ENCODE results near the gene KRTAP10-11. TPM values are rescaled to one million over a fixed set of nuclear protein-coding genes. Genes with fewer than 3 reads are reported as not detected.
"Not testable (repeated sequence)": the region's sequence is repeated elsewhere in the genome, so short reads cannot be mapped to it uniquely, and the experiment has no call there.

The KRTAP10-11 gene
- total and polyA plus RNA-seq, 2 donors (not counting 1 experiment from before 2014, with no cell fraction given), result not detected

GRCh38 chr21:44626673-44627143 is 19.5 kb upstream of the KRTAP10-11 start, which contains the start of gene KRTAP10-9:
KRTAP10-9 (plus strand) TSS chr21:44627093; CDS start chr21:44627172, 79 bp downstream.
- Histone ChIP-seq H3K4me2 (ENCODE audit: extremely low read depth, insufficient read depth, low read length) (no peak within 1 kb of the TSS), H3K9me3 (ENCODE audit: control insufficient read depth, insufficient read depth, low read depth, low read length) (no peaks in the 10 kb centered on the region), H3K27ac (ENCODE audit: insufficient read depth, low read length) (no peak within 1 kb of the TSS), H4K20me1 (ENCODE audit: control insufficient read depth, extremely low read depth, insufficient read depth, low read length) (no peaks in the 10 kb centered on the region), H3K4me3 (replicated peaks in 1 of 4; ENCODE audit: control extremely low read depth in 1 of 4, insufficient read depth in 1 of 4, low read depth in 3 of 4, low read length in 4 of 4) (no peak within 1 kb of the TSS), H3K79me2 (ENCODE audit: control insufficient read depth, insufficient read depth, low read length) (no peaks in the 10 kb centered on the region), H3K27me3 (ENCODE audit: control insufficient read depth, insufficient read depth, low read length) (no peaks in the 10 kb centered on the region), H3K36me3 (ENCODE audit: control insufficient read depth, insufficient read depth, low read length) (no peaks in the 10 kb centered on the region), H2AFZ (ENCODE audit: low read length) (no peak within 1 kb of the TSS), H3K9ac (ENCODE audit: insufficient read depth, low read length) (no peak within 1 kb of the TSS), H3K4me1 (ENCODE audit: control insufficient read depth, extremely low read depth, insufficient read depth, low read length) (no peaks in the 10 kb centered on the region)
- no peak for TF ChIP-seq EZH2 (IDR thresholded peaks at IDR 0.05; ENCODE audit: low read length, missing control alignments)
- TF ChIP-seq, protein P1, sequence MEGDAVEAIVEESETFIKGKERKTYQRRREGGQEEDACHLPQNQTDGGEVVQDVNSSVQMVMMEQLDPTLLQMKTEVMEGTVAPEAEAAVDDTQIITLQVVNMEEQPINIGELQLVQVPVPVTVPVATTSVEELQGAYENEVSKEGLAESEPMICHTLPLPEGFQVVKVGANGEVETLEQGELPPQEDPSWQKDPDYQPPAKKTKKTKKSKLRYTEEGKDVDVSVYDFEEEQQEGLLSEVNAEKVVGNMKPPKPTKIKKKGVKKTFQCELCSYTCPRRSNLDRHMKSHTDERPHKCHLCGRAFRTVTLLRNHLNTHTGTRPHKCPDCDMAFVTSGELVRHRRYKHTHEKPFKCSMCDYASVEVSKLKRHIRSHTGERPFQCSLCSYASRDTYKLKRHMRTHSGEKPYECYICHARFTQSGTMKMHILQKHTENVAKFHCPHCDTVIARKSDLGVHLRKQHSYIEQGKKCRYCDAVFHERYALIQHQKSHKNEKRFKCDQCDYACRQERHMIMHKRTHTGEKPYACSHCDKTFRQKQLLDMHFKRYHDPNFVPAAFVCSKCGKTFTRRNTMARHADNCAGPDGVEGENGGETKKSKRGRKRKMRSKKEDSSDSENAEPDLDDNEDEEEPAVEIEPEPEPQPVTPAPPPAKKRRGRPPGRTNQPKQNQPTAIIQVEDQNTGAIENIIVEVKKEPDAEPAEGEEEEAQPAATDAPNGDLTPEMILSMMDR (conservative IDR thresholded peaks at IDR 0.05 in 1 of 2, IDR thresholded peaks at IDR 0.05 in 1 of 2; ENCODE audit: low read depth in 1 of 2, low read length in 2 of 2), result no peak
- no peak for DNase-seq (ENCODE audit: low read depth in 2 of 2)

DNA sequence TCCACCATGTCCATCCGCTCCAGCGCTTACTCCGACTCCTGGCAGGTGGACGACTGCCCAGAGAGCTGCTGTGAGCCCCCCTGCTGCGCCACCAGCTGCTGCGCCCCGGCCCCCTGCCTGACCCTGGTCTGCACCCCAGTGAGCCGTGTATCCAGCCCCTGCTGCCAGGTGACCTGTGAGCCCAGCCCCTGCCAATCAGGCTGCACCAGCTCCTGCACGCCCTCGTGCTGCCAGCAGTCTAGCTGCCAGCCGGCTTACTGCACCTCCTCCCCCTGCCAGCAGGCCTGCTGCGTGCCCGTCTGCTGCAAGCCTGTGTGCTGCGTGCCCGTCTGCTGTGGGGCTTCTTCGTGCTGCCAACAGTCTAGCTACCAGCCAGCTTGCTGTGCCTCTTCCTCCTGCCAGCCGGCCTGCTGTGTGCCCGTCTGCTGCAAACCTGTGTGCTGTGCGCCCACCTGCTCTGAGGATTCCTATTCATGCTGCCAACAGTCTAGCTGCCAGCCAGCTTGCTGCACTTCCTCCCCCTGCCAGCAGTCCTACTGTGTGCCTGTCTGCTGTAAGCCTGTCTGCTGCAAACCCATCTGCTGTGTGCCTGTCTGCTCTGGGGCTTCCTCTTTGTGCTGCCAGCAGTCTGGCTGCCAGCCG is 18.9 kb upstream of the KRTAP10-11 start:
- not testable (repeated sequence) for H2AFZ ChIP-seq (ENCODE audit: low read length); H3K27me3 ChIP-seq (ENCODE audit: control insufficient read depth, insufficient read depth, low read length); H3K36me3 ChIP-seq (ENCODE audit: control insufficient read depth, insufficient read depth, low read length); H4K20me1 ChIP-seq (ENCODE audit: control insufficient read depth, extremely low read depth, insufficient read depth, low read length); H3K4me2 ChIP-seq (ENCODE audit: extremely low read depth, insufficient read depth, low read length); H3K4me1 ChIP-seq (ENCODE audit: control insufficient read depth, extremely low read depth, insufficient read depth, low read length); H3K9ac ChIP-seq (ENCODE audit: insufficient read depth, low read length); H3K4me3 ChIP-seq (replicated peaks in 1 of 4; ENCODE audit: control extremely low read depth in 1 of 4, insufficient read depth in 1 of 4, low read depth in 3 of 4, low read length in 4 of 4); H3K9me3 ChIP-seq (ENCODE audit: control insufficient read depth, insufficient read depth, low read depth, low read length); H3K27ac ChIP-seq (ENCODE audit: insufficient read depth, low read length); H3K79me2 ChIP-seq (ENCODE audit: control insufficient read depth, insufficient read depth, low read length); DNase-seq (ENCODE audit: low read depth in 2 of 2)

DNA sequence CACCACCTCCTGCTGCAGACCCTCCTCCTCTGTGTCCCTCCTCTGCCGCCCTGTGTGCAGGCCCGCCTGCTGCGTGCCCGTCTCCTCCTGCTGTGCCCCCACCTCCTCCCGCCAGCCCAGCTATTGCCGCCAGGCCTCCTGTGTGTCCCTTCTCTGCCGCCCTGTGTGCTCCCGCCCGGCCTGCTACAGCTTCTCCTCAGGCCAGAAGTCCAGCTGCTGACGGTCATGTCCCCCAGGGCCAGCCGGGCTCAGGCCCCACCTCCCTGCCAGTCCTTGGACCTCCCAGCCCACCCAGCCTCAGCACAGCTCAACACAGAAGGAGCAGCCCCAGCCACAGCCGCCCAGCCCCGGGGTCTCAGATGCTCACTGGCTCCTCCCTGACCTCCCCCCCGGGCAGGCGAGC is 18.4 kb upstream of the KRTAP10-11 start:
- not testable (repeated sequence) for H2AFZ ChIP-seq (ENCODE audit: low read length); H3K27ac ChIP-seq (ENCODE audit: insufficient read depth, low read length); H3K4me2 ChIP-seq (ENCODE audit: extremely low read depth, insufficient read depth, low read length); H3K4me1 ChIP-seq (ENCODE audit: control insufficient read depth, extremely low read depth, insufficient read depth, low read length); DNase-seq (ENCODE audit: low read depth in 2 of 2); H3K9me3 ChIP-seq (ENCODE audit: control insufficient read depth, insufficient read depth, low read depth, low read length); H3K36me3 ChIP-seq (ENCODE audit: control insufficient read depth, insufficient read depth, low read length); H3K27me3 ChIP-seq (ENCODE audit: control insufficient read depth, insufficient read depth, low read length); H3K4me3 ChIP-seq (replicated peaks in 1 of 4; ENCODE audit: control extremely low read depth in 1 of 4, insufficient read depth in 1 of 4, low read depth in 3 of 4, low read length in 4 of 4); H4K20me1 ChIP-seq (ENCODE audit: control insufficient read depth, extremely low read depth, insufficient read depth, low read length); H3K9ac ChIP-seq (ENCODE audit: insufficient read depth, low read length); H3K79me2 ChIP-seq (ENCODE audit: control insufficient read depth, insufficient read depth, low read length)

DNA sequence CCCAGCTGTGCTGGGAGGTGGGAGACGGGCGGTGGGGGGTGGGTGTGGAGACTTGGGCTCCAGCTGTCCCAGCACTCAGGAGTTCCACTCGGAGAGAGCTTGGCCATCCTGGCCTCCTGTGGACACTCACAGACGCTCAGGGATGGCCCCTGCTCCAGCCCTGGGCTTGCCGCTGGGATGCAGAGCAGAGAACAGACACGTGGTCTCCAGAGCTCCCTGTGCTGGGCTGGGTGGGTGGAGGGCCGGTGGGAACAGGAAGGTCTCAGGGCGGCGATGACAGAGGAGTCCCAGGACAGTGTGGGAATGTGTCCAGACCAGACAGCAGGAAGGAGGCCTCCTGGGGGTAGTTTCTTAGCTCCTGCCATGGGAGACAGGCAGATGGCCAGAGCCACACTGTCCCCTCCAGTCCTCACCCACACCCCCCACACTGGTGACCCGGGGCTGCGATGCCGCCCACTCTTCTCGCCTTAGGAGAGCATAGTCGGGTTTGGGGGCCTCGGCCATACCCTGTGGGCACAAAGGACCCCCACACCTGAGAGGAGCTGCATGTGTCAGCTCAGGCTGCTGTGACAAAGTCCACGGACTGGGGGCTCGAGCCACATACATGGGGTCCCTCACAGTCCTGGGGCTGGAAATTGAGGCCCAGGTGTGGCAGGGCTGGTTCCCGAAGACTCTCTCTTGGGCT is 17.4 kb upstream of the KRTAP10-11 start:
- DNase-seq (ENCODE audit: low read depth in 2 of 2), result no peak
- no peak overlapping the region for H3K4me3 ChIP-seq (replicated peaks in 1 of 4; ENCODE audit: control extremely low read depth in 1 of 4, insufficient read depth in 1 of 4, low read depth in 3 of 4, low read length in 4 of 4)

More for the DNA sequence above, 17.4 kb upstream of the KRTAP10-11 start:
- Histone ChIP-seq H2AFZ (ENCODE audit: low read length) (no peak overlapping the region), H3K27ac (ENCODE audit: insufficient read depth, low read length) (no peak overlapping the region), H3K4me2 (ENCODE audit: extremely low read depth, insufficient read depth, low read length) (no peak overlapping the region), H3K9ac (ENCODE audit: insufficient read depth, low read length) (no peak overlapping the region), H3K4me1 (ENCODE audit: control insufficient read depth, extremely low read depth, insufficient read depth, low read length) (no peaks in the 10 kb centered on the region), H4K20me1 (ENCODE audit: control insufficient read depth, extremely low read depth, insufficient read depth, low read length) (no peaks in the 10 kb centered on the region), H3K36me3 (ENCODE audit: control insufficient read depth, insufficient read depth, low read length) (no peaks in the 10 kb centered on the region), H3K79me2 (ENCODE audit: control insufficient read depth, insufficient read depth, low read length) (no peaks in the 10 kb centered on the region), H3K27me3 (ENCODE audit: control insufficient read depth, insufficient read depth, low read length) (no peaks in the 10 kb centered on the region), H3K9me3 (ENCODE audit: control insufficient read depth, insufficient read depth, low read depth, low read length) (no peaks in the 10 kb centered on the region)
- no peak for TF ChIP-seq EZH2 (IDR thresholded peaks at IDR 0.05; ENCODE audit: low read length, missing control alignments)
- TF ChIP-seq, protein P1 (conservative IDR thresholded peaks at IDR 0.05 in 1 of 2, IDR thresholded peaks at IDR 0.05 in 1 of 2; ENCODE audit: low read depth in 1 of 2, low read length in 2 of 2), result no peak

All from fibroblast of lung (primary cell).